ENCODE results near the gene ENDOU.

Gene ENDOU

DNA sequence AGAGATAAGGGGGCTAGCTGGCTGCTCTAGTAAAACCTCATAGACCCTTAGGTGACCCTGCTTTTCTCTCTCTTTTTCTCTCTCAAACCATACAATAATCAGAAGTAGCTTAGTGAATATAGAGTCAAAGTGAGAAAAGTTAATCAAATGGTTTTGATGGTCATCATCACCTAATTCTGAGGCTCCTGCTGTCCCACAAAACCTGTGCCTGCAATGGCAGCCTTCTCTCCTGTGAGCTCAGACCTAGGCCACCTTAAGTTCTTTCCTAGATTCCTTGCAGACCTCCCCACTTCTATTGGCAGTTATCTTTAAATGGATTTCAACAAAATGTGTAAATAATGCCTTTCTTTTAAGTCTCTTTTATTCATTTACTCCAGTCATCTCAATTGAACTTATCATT, 17.9 kb downstream of the ENDOU start:
- FAIRE-seq, result no peak

GRCh38 chr12:47705566-47706425, 19.5 kb downstream of the ENDOU start, which contains the start of gene RPAP3:
Gene RPAP3, minus strand, starts transcription at chr12:47706030. Its CDS starts 3,190 bp downstream, at chr12:47702840.
- peak; percentile 85 for TF ChIP-seq POLR2AphosphoS5 (IDR thresholded peaks at IDR 0.05; ENCODE audit: low read depth, low read length)
- TF ChIP-seq TAF1 (IDR thresholded peaks at IDR 0.05; ENCODE audit: low read depth, low read length), result peak; percentile 69; the same call in 1 of the 2 replicates
- peak; percentile 83; the same call in 1 of the 2 replicates for TF ChIP-seq POLR2A (IDR thresholded peaks at IDR 0.05; ENCODE audit: low read depth, low read length)
- 0 out of 2 replicates have a peak, but pooled peaks have one; percentile 29 for TF ChIP-seq POU2F2 (IDR thresholded peaks at IDR 0.05; ENCODE audit: low read depth, low read length)
- no peak for TF ChIP-seq PAX5 (IDR thresholded peaks at IDR 0.05; ENCODE audit: insufficient read depth, low read length, severe bottlenecking)
- peak; percentile 50 for TF ChIP-seq SPI1 (IDR thresholded peaks at IDR 0.05; ENCODE audit: low read depth, low read length)
- FAIRE-seq (peak; percentile 99), DNase-seq (ENCODE audit: insufficient read length, low spot score) (peak; percentile 78)

More for the DNA sequence above, 17.9 kb downstream of the ENDOU start:
- TF ChIP-seq TAF1 (IDR thresholded peaks at IDR 0.05; ENCODE audit: low read depth, low read length), result no peak
- no peak for TF ChIP-seq POLR2A (IDR thresholded peaks at IDR 0.05; ENCODE audit: low read depth, low read length)
- TF ChIP-seq PAX5 (IDR thresholded peaks at IDR 0.05; ENCODE audit: insufficient read depth, low read length, severe bottlenecking), result no peak
- no peak for TF ChIP-seq POLR2AphosphoS5 (IDR thresholded peaks at IDR 0.05; ENCODE audit: low read depth, low read length)
- no peak for TF ChIP-seq POU2F2 (IDR thresholded peaks at IDR 0.05; ENCODE audit: low read depth, low read length)
- no peak for TF ChIP-seq SPI1 (IDR thresholded peaks at IDR 0.05; ENCODE audit: low read depth, low read length)
- no peak for DNase-seq (ENCODE audit: insufficient read length, low spot score)

DNA sequence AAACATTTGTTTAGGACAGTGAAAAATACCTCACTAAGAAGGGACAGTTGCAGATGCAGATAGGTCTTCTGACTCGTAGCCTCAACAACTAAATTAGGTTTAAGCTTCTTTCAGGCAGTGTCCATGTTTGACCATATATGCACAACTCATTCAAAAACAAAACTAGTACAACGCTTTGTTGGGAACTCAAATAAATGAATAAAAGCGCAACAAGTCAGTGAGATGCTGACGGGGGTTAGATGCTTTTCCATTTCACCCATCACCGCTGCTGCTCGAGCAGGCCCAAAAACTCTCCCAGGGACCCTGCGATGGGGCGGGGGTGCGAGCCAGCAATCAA, 20.1 kb downstream of the ENDOU start:
- FAIRE-seq (no peak), DNase-seq (ENCODE audit: insufficient read length, low spot score) (no peak)
- TF ChIP-seq SPI1 (IDR thresholded peaks at IDR 0.05; ENCODE audit: low read depth, low read length), result no peak
- TF ChIP-seq TAF1 (IDR thresholded peaks at IDR 0.05; ENCODE audit: low read depth, low read length), result no peak
- no peak for TF ChIP-seq POU2F2 (IDR thresholded peaks at IDR 0.05; ENCODE audit: low read depth, low read length)
- TF ChIP-seq POLR2A (IDR thresholded peaks at IDR 0.05; ENCODE audit: low read depth, low read length), result no peak
- TF ChIP-seq PAX5 (IDR thresholded peaks at IDR 0.05; ENCODE audit: insufficient read depth, low read length, severe bottlenecking), result no peak
- no peak for TF ChIP-seq POLR2AphosphoS5 (IDR thresholded peaks at IDR 0.05; ENCODE audit: low read depth, low read length)

GRCh38 chr12:47704719-47705118, 20.6 kb downstream of the ENDOU start:
- TF ChIP-seq POLR2AphosphoS5 (IDR thresholded peaks at IDR 0.05; ENCODE audit: low read depth, low read length) (no peak), SPI1 (IDR thresholded peaks at IDR 0.05; ENCODE audit: low read depth, low read length) (no peak), TAF1 (IDR thresholded peaks at IDR 0.05; ENCODE audit: low read depth, low read length) (no peak), POLR2A (IDR thresholded peaks at IDR 0.05; ENCODE audit: low read depth, low read length) (no peak), POU2F2 (IDR thresholded peaks at IDR 0.05; ENCODE audit: low read depth, low read length) (no peak), PAX5 (IDR thresholded peaks at IDR 0.05; ENCODE audit: insufficient read depth, low read length, severe bottlenecking) (no peak)
- DNase-seq (ENCODE audit: insufficient read length, low spot score), result no peak
- no peak for FAIRE-seq

DNA sequence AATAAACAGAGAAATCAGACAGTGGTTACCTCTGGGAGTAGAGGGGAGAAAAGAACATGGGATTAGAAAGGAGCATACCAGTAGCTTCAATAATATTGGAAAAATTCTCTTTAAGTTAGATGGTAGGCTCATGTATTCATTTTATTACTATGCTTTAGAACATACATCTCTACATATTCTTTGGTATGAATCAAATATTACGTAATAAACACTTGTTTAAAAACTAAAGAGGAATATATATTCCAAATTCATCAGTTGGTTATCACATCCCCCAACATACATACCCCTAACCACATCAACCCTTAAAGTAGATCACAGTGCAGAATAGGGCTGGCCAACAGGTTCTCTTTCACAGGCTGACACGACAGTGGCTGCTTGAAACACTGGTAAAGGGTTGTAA, 25.0 kb downstream of the ENDOU start:
- FAIRE-seq (no peak), DNase-seq (ENCODE audit: insufficient read length, low spot score) (no peak)
- TF ChIP-seq POU2F2 (IDR thresholded peaks at IDR 0.05; ENCODE audit: low read depth, low read length) (no peak), SPI1 (IDR thresholded peaks at IDR 0.05; ENCODE audit: low read depth, low read length) (no peak), POLR2A (IDR thresholded peaks at IDR 0.05; ENCODE audit: low read depth, low read length) (no peak), TAF1 (IDR thresholded peaks at IDR 0.05; ENCODE audit: low read depth, low read length) (no peak), POLR2AphosphoS5 (IDR thresholded peaks at IDR 0.05; ENCODE audit: low read depth, low read length) (no peak), PAX5 (IDR thresholded peaks at IDR 0.05; ENCODE audit: insufficient read depth, low read length, severe bottlenecking) (no peak)

GRCh38 chr12:47698631-47699030, 26.7 kb downstream of the ENDOU start:
- TF ChIP-seq POU2F2 (IDR thresholded peaks at IDR 0.05; ENCODE audit: low read depth, low read length) (no peak), TAF1 (IDR thresholded peaks at IDR 0.05; ENCODE audit: low read depth, low read length) (no peak), PAX5 (IDR thresholded peaks at IDR 0.05; ENCODE audit: insufficient read depth, low read length, severe bottlenecking) (no peak), SPI1 (IDR thresholded peaks at IDR 0.05; ENCODE audit: low read depth, low read length) (no peak), POLR2AphosphoS5 (IDR thresholded peaks at IDR 0.05; ENCODE audit: low read depth, low read length) (no peak), POLR2A (IDR thresholded peaks at IDR 0.05; ENCODE audit: low read depth, low read length) (no peak)
- FAIRE-seq (no peak), DNase-seq (ENCODE audit: insufficient read length, low spot score) (no peak)

GRCh38 chr12:47698055-47698454, 27.2 kb downstream of the ENDOU start:
- TF ChIP-seq POLR2A (IDR thresholded peaks at IDR 0.05; ENCODE audit: low read depth, low read length) (no peak), PAX5 (IDR thresholded peaks at IDR 0.05; ENCODE audit: insufficient read depth, low read length, severe bottlenecking) (no peak), POLR2AphosphoS5 (IDR thresholded peaks at IDR 0.05; ENCODE audit: low read depth, low read length) (no peak), SPI1 (IDR thresholded peaks at IDR 0.05; ENCODE audit: low read depth, low read length) (no peak), POU2F2 (IDR thresholded peaks at IDR 0.05; ENCODE audit: low read depth, low read length) (no peak), TAF1 (IDR thresholded peaks at IDR 0.05; ENCODE audit: low read depth, low read length) (no peak)
- no peak for DNase-seq (ENCODE audit: insufficient read length, low spot score)
- FAIRE-seq, result peak; percentile 69

- TF ChIP-seq POLR2AphosphoS5 (IDR thresholded peaks at IDR 0.05; ENCODE audit: low read depth, low read length) (no peak), POLR2A (IDR thresholded peaks at IDR 0.05; ENCODE audit: low read depth, low read length) (no peak), POU2F2 (IDR thresholded peaks at IDR 0.05; ENCODE audit: low read depth, low read length) (no peak), PAX5 (IDR thresholded peaks at IDR 0.05; ENCODE audit: insufficient read depth, low read length, severe bottlenecking) (no peak)
- DNase-seq (ENCODE audit: insufficient read length, low spot score), result no peak
- FAIRE-seq, result no peak
These were observed 36.1 kb downstream of the ENDOU start for GRCh38 chr12:47689215-47689614.

DNA sequence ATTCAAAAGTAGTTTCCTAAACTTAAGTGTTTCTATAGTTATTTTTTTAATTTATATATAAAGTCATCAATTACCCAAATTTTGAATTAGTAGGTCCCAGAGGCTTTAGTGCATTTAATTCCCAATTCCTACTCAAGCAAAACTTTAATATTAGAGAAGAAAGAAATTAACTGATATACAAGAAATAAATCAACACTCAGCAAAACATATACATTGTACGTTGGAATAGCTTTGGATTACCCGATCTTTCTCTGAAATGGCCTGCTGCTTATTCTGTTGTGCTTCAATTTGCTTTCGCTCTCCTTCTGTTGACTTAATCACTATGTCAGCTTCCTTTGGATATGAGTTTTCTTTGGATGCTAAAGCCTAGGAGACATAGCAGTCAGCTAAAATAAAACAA, 37.7 kb downstream of the ENDOU start:
- TF ChIP-seq PAX5 (IDR thresholded peaks at IDR 0.05; ENCODE audit: insufficient read depth, low read length, severe bottlenecking) (no peak), POU2F2 (IDR thresholded peaks at IDR 0.05; ENCODE audit: low read depth, low read length) (no peak), TAF1 (IDR thresholded peaks at IDR 0.05; ENCODE audit: low read depth, low read length) (no peak), SPI1 (IDR thresholded peaks at IDR 0.05; ENCODE audit: low read depth, low read length) (no peak), POLR2A (IDR thresholded peaks at IDR 0.05; ENCODE audit: low read depth, low read length) (no peak), POLR2AphosphoS5 (IDR thresholded peaks at IDR 0.05; ENCODE audit: low read depth, low read length) (no peak)
- FAIRE-seq (no peak), DNase-seq (ENCODE audit: insufficient read length, low spot score) (no peak)

Data from GM12891 (cell line).